ENCODE results near the gene ZNF630.
"Not testable (repeated sequence)": the region's sequence is repeated elsewhere in the genome, so short reads cannot be mapped to it uniquely, and the experiment has no call there.

Gene ZNF630

GRCh38 chrX:48071064-48071985 is at the start of gene ZNF630:
ZNF630 (minus strand) TSS chrX:48071640; CDS start chrX:48066886, 4,754 bp downstream.
- DNase-seq (ENCODE audit: low read depth): no peak
- H3K4me3 ChIP-seq (ENCODE audit: control insufficient read depth, low read depth, low read length): peak within 1 kb of the TSS; percentile 60
- TF ChIP-seq, protein P1, sequence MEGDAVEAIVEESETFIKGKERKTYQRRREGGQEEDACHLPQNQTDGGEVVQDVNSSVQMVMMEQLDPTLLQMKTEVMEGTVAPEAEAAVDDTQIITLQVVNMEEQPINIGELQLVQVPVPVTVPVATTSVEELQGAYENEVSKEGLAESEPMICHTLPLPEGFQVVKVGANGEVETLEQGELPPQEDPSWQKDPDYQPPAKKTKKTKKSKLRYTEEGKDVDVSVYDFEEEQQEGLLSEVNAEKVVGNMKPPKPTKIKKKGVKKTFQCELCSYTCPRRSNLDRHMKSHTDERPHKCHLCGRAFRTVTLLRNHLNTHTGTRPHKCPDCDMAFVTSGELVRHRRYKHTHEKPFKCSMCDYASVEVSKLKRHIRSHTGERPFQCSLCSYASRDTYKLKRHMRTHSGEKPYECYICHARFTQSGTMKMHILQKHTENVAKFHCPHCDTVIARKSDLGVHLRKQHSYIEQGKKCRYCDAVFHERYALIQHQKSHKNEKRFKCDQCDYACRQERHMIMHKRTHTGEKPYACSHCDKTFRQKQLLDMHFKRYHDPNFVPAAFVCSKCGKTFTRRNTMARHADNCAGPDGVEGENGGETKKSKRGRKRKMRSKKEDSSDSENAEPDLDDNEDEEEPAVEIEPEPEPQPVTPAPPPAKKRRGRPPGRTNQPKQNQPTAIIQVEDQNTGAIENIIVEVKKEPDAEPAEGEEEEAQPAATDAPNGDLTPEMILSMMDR (IDR thresholded peaks at IDR 0.05; ENCODE audit: control insufficient read depth, insufficient read depth, low read depth, low read length, missing control alignments): no peak

DNA sequence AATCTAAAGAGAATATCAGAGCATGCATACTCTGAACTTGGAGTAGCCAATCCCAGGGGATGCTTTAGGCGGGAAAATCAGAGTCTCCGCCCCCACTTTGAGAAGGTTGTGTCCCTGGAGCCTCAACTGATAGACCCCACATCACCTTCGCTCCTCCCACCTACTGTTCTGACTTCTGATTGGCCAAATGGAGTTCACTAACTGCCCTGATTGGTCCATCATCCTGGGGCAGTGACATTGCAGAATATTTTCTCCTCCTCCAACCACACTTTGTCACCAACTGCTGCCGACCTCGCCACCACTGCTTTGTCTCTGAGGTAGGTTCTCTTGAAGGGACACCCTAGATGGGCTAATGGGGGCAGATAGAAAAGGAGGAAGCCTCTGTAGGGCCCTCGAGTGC is 36.3 kb upstream of the ZNF630 start:
- TF ChIP-seq, protein P1 (IDR thresholded peaks at IDR 0.05; ENCODE audit: control insufficient read depth, insufficient read depth, low read depth, low read length, missing control alignments): no peak
- no peak for DNase-seq (ENCODE audit: low read depth)
- H3K4me3 ChIP-seq (ENCODE audit: control insufficient read depth, low read depth, low read length): no peak overlapping the region

GRCh38 chrX:48102874-48103374 is 31.5 kb upstream of the ZNF630 start:
- DNase-seq (ENCODE audit: low read depth): no peak
- no peak overlapping the region for H3K4me3 ChIP-seq (ENCODE audit: control insufficient read depth, low read depth, low read length)

GRCh38 chrX:48101443-48101842 is 30.0 kb upstream of the ZNF630 start:
- DNase-seq (ENCODE audit: low read depth): no peak
- TF ChIP-seq, protein P1 (IDR thresholded peaks at IDR 0.05; ENCODE audit: control insufficient read depth, insufficient read depth, low read depth, low read length, missing control alignments): no peak

More at GRCh38 chrX:48102874-48103374, 31.5 kb upstream of the ZNF630 start:
- TF ChIP-seq, protein P1 (IDR thresholded peaks at IDR 0.05; ENCODE audit: control insufficient read depth, insufficient read depth, low read depth, low read length, missing control alignments): no peak

DNA sequence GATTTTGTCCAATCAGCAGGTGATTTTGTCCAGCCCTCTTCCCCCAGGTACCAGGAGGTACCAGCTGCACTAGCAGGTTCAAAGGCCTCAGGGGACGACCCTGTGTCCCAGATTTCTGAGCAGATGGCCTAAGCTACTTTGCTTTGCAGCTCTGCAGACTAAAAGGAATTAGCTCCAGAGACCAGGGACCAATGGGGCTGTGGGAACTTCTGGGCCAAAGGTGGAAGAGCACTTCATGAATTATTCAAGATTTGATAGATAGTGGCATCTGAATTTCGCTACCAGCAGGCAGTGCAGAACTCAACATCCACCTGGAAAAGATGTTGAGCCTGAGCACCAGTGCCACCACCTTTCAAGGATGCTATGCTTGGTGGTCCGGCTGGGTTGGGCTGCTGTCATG is 21.1 kb upstream of the ZNF630 start:
- DNase-seq (ENCODE audit: low read depth); H3K4me3 ChIP-seq (ENCODE audit: control insufficient read depth, low read depth, low read length): not testable (repeated sequence)

More at GRCh38 chrX:48101443-48101842, 30.0 kb upstream of the ZNF630 start:
- no peak overlapping the region for H3K4me3 ChIP-seq (ENCODE audit: control insufficient read depth, low read depth, low read length)

- DNase-seq (ENCODE audit: low read depth): no peak
- TF ChIP-seq, protein P1 (IDR thresholded peaks at IDR 0.05; ENCODE audit: control insufficient read depth, insufficient read depth, low read depth, low read length, missing control alignments): no peak
- H3K4me3 ChIP-seq (ENCODE audit: control insufficient read depth, low read depth, low read length): no peak overlapping the region
Observed at GRCh38 chrX:48090123-48090522, 18.7 kb upstream of the ZNF630 start.

GRCh38 chrX:48086082-48086481 is 14.6 kb upstream of the ZNF630 start:
- TF ChIP-seq, protein P1 (IDR thresholded peaks at IDR 0.05; ENCODE audit: control insufficient read depth, insufficient read depth, low read depth, low read length, missing control alignments): no peak
- no peak for DNase-seq (ENCODE audit: low read depth)
- H3K4me3 ChIP-seq (ENCODE audit: control insufficient read depth, low read depth, low read length): no peak overlapping the region
